A673 (cell line): ENCODE results near the gene RSF1. TPM values are rescaled to one million over a fixed set of nuclear protein-coding genes. Genes with fewer than 3 reads are reported as not detected.
A peak's percentile ranks its signal among the peaks of the same experiment; 100 is the strongest.

Experiments used
- BruUV-seq: library from RNA; stranded (reverse); fragments of 400-500 nt; replicated peaks from 2 replicates; lab custom pipeline; 2021; lab: Mats Ljungman, UMichigan
- CTCF ChIA-PET: fragments of 300-600 bp; sonication (Branson Sonifier 250); formaldehyde crosslinking; loops from one replicate; lab custom pipeline; 2022; ENCODE audit warnings: antibody characterized with exemption; lab: Charles Lee
- POLR2A ChIA-PET: fragments of 300-600 bp; sonication (Branson Sonifier 250); formaldehyde crosslinking; loops from one replicate; lab custom pipeline; 2022; ENCODE audit warnings: antibody characterized with exemption; ENCODE audit not compliant: low non-redundant PET; lab: Charles Lee
- DNase-seq: peaks from one replicate; pipeline ENCODE4 v3.0.0-alpha.2; 2015; ENCODE audit warnings: low spot score
- H3K27ac ChIP-seq: fragments of 200-600 bp; sonication (generic); 2 replicates; pipeline ENCODE4 v1.5.1; 2016; ENCODE audit warnings: mixed run types, low read depth, mild to moderate bottlenecking, mixed read lengths, antibody characterized with exemption, low read length; ENCODE audit not compliant: poor library complexity, severe bottlenecking
- H3K27me3 ChIP-seq: fragments of 200-600 bp; sonication (generic); replicated peaks from 2 replicates; pipeline ENCODE4 v1.6.1; 2017; ENCODE audit warnings: mixed run types, low read depth, mild to moderate bottlenecking, mixed read lengths, antibody characterized with exemption, low read length; ENCODE audit not compliant: insufficient read depth, poor library complexity
- H3K36me3 ChIP-seq: fragments of 200-600 bp; sonication (generic); 2 replicates; pipeline ENCODE4 v1.6.1; 2016; ENCODE audit warnings: mixed run types, mild to moderate bottlenecking, mixed read lengths, antibody characterized with exemption, low read length; ENCODE audit not compliant: insufficient read depth, poor library complexity, severe bottlenecking
- H3K4me1 ChIP-seq: fragments of 200-600 bp; sonication (generic); 2 replicates; pipeline ENCODE4 v1.6.1; 2017; ENCODE audit warnings: mixed run types, mild to moderate bottlenecking, mixed read lengths, antibody characterized with exemption, low read length; ENCODE audit not compliant: insufficient read depth, poor library complexity, severe bottlenecking
- H3K4me3 ChIP-seq: fragments of 200-600 bp; sonication (generic); 2 replicates; pipeline ENCODE4 v1.5.1; 2016; ENCODE audit warnings: low read depth, mixed run types, mild to moderate bottlenecking, mixed read lengths, low read length; ENCODE audit not compliant: poor library complexity, severe bottlenecking
- H3K9me3 ChIP-seq: fragments of 200-600 bp; sonication (generic); 2 replicates; pipeline ENCODE4 v1.6.1; 2016; ENCODE audit warnings: mixed run types, low read depth, mild to moderate bottlenecking, mixed read lengths, antibody characterized with exemption, low read length; ENCODE audit not compliant: poor library complexity, severe bottlenecking
- CTCF ChIP-seq: fragments of 300-800, 200-600 bp; sonication (generic); conservative IDR thresholded peaks from 2 replicates; pipeline ENCODE4 v1.5.1; 2017; ENCODE audit warnings: low read depth, mild to moderate bottlenecking, antibody characterized with exemption, low read length, moderate library complexity, mixed read lengths
- EZH2 ChIP-seq: fragments of 200-600 bp; sonication (generic); IDR thresholded peaks from 2 replicates; pipeline ENCODE4 v1.6.1; 2017; ENCODE audit warnings: borderline replicate concordance, low read depth, mild to moderate bottlenecking, mixed read lengths, antibody characterized with exemption, low read length; ENCODE audit not compliant: poor library complexity, severe bottlenecking
- intact Hi-C: fragments of 100-400 bp; cut with micrococcal nuclease; formaldehyde crosslinking; loops from one replicate; pipeline ENCODE4 v1.10.0; 2022; ENCODE audit not compliant: unreplicated experiment
- total RNA-seq: library from RNA; stranded (reverse); gene quantifications from 2 replicates; pipeline ENCODE4 v1.2.3, GENCODE V29; 2021

RSF1 gene
- total RNA-seq, 1 experiment from 2014 or later = 94.1 TPM

GRCh38 chr11:77710358-77710757 lies 110.2 kb downstream of the RSF1 start:
- Histone ChIP-seq H3K9me3 (no peaks in the 10 kb centered on the region), H3K27ac (no peak overlapping the region), H3K36me3 (no peaks in the 10 kb centered on the region), H3K4me3 (no peak overlapping the region), H3K27me3 (no peaks in the 10 kb centered on the region), H3K4me1 (no peaks in the 10 kb centered on the region)
- no TSS peak for BruUV-seq
- ChIA-PET POLR2A (no interaction called here), CTCF (no interaction called here)
- TF ChIP-seq CTCF (no peak), EZH2 (no peak)
- DNase-seq = no peak
- intact Hi-C loops = no loop called here

- Histone ChIP-seq H3K4me1 (no peaks in the 10 kb centered on the region), H3K27ac (no peak overlapping the region), H3K36me3 (peaks cover 5% of the 10 kb centered on the region), H3K9me3 (no peaks in the 10 kb centered on the region), H3K27me3 (no peaks in the 10 kb centered on the region), H3K4me3 (no peak overlapping the region)
- intact Hi-C loops = no loop called here
- ChIA-PET CTCF (interaction anchor here (0.6 kb wide), 1 partner anchor 697 kb away, joined by 4 read pairs; no protein-coding TSS in a partner anchor), POLR2A (interaction anchor here (0.7 kb wide), 2 partner anchors 141 to 865 kb away, joined by 4 to 7 read pairs; no protein-coding TSS in a partner anchor)
- DNase-seq = no peak
- BruUV-seq = no TSS peak
- TF ChIP-seq CTCF = no peak
- no peak for TF ChIP-seq EZH2
These were observed 114.5 kb downstream of the RSF1 start for GRCh38 chr11:77705876-77706579.

GRCh38 chr11:77705195-77705875 lies 115.2 kb downstream of the RSF1 start:
- POLR2A ChIA-PET = no interaction called here
- no TSS peak for BruUV-seq
- Histone ChIP-seq H3K27ac (no peak overlapping the region), H3K4me1 (no peaks in the 10 kb centered on the region), H3K36me3 (peaks cover 5% of the 10 kb centered on the region), H3K27me3 (no peaks in the 10 kb centered on the region), H3K9me3 (no peaks in the 10 kb centered on the region), H3K4me3 (no peak overlapping the region)
- TF ChIP-seq EZH2 (no peak), CTCF (no peak)
- CTCF ChIA-PET = interaction anchor here (0.6 kb wide), 1 partner anchor 698 kb away, joined by 4 read pairs; no protein-coding TSS in a partner anchor
- peak; percentile 42 for DNase-seq
- intact Hi-C loops = no loop called here
